Measurements from ENCODE around the gene HPX. TPM values are rescaled to one million over a fixed set of nuclear protein-coding genes. Genes with fewer than 3 reads are reported as not detected.

HPX gene
- total RNA-seq, 1 donor from 2014 or later, result 3.8 TPM

GRCh38 chr11:6459099-6459450 lies 18.3 kb upstream of the HPX start:
- no peaks in the 10 kb centered on the region for H3K9me3 Mint-ChIP-seq (ENCODE audit: low read depth)
- H3K27me3 Mint-ChIP-seq (ENCODE audit: low read depth), result no peaks in the 10 kb centered on the region
- H3K27ac Mint-ChIP-seq (ENCODE audit: unreplicated experiment), result no peak overlapping the region
- no peak for DNase-seq (ENCODE audit: low spot score)
- H3K36me3 Mint-ChIP-seq (ENCODE audit: low read depth), result peaks cover 30% of the 10 kb centered on the region
- H3K4me1 Mint-ChIP-seq (ENCODE audit: low read depth), result no peaks in the 10 kb centered on the region
- TF ChIP-seq CTCF (IDR thresholded peaks at IDR 0.05), result no peak
- no peak overlapping the region for H3K4me3 Mint-ChIP-seq (ENCODE audit: unreplicated experiment)

DNA sequence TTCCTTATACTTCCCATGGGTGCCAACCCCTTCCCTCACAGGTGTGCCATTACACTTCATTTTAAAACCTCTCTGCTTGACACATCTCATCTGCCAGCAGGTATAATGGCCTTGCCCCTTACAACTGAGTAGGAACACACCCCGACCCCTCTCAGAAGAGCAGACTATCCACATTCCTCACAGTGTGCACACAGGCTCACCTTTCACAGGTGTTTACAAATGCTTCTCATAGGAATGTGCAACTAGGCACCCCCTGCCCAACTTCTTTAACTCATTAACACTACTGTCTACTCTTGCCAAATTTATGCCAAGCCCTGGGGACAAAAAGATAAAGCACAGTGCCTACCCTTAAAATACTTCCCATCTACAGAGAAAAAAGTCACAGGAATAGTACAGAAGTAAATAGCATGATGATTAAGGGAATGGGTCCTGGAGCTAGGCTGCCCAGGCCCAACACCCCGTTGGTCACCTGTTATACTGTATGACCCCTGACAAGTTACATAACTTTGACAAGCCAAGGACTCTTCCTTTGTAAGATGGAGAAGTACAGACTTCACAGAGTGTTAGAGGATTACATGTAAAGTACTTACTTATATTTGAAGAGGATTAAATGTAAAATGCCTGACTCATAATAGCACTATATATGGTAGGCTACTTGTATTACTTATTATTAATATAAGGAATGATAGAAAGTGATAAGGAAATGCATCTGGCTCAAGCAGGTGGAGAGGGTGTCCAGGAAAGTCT lies 17.7 kb upstream of the HPX start:
- DNase-seq (ENCODE audit: low spot score), result no peak
- Mint-ChIP-seq H3K4me3 (ENCODE audit: unreplicated experiment) (no peak overlapping the region), H3K9me3 (ENCODE audit: low read depth) (no peaks in the 10 kb centered on the region), H3K27ac (ENCODE audit: unreplicated experiment) (no peak overlapping the region), H3K4me1 (ENCODE audit: low read depth) (no peaks in the 10 kb centered on the region), H3K36me3 (ENCODE audit: low read depth) (peaks cover 28% of the 10 kb centered on the region), H3K27me3 (ENCODE audit: low read depth) (no peaks in the 10 kb centered on the region)
- no peak for TF ChIP-seq CTCF (IDR thresholded peaks at IDR 0.05)

DNA sequence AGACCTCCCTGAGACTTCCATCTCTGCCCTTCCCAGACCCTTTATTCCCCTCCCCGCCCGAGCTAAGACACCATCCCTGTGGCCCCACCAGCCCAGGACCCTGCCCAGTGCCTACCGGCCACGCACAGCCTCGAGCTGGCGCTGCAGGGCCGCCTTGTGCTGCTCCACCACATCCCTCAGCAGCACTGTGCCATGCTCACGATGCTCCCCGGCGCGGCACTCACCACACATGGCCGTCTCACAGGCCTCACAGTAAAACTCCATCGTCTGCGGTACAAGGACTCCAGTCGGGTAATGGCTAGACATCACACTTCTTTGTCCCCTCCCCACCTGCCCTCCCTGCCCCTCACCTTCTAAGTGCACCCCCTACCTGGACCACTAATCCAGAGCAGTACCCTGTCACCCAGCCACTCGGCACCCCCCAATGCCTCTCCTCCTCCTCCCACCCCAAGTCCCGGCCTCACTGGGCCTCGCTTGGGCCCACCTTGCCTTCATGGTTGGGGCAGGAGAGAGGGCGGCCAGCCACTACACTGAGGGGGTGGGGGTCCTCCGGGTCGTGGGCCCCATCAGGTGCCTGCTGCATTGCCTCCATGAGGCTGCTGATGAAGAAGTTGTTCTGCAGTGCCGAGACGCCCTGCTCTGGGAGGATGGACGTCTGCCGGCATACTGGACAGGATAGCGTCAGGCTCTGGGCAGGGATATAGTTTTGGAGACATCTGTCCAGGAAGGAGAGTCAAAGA lies 17.0 kb upstream of the HPX start:
- no peak for TF ChIP-seq CTCF (IDR thresholded peaks at IDR 0.05)
- peaks cover 28% of the 10 kb centered on the region for H3K36me3 Mint-ChIP-seq (ENCODE audit: low read depth)
- no peak overlapping the region for H3K27ac Mint-ChIP-seq (ENCODE audit: unreplicated experiment)

DNA sequence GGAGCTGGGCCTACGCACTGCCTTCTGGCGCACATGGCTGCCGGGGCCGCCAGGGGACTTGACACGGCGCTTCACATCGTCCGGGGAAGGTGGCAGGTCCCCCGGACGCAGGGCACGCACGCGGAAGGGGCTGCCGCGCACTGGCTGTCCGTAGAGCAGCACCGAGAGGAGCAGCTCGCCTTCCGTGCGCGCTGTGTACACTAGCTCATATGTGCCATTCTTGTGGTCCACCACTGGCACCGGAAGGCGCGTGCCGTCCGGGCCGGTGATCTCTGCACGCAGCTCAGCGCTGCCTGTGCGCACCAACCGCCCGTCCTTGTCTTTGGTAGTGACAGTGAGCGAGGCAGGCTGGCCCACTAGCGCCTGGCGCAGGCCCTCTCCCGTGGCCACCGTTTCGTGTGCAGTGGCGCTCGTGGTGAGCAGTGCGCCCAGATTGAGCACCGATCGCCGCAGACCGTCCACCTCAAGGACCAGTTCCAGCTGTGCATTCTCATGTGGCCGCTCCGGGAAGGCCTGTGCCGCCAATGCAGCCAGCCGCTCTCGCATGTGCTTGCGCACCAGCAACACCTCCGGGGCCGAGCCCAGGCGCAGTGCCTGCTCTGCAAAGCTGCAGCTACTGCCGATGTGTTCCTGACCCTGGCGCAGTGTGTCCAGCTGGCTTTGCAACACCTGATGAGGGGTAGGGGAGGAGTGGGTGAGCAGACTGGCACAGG lies 15.7 kb upstream of the HPX start:
- no peak for DNase-seq (ENCODE audit: low spot score)
- Mint-ChIP-seq H3K9me3 (ENCODE audit: low read depth) (no peaks in the 10 kb centered on the region), H3K27ac (ENCODE audit: unreplicated experiment) (no peak overlapping the region), H3K27me3 (ENCODE audit: low read depth) (no peaks in the 10 kb centered on the region), H3K4me1 (ENCODE audit: low read depth) (peaks cover 14% of the 10 kb centered on the region), H3K36me3 (ENCODE audit: low read depth) (peaks cover 27% of the 10 kb centered on the region), H3K4me3 (ENCODE audit: unreplicated experiment) (no peak overlapping the region)
- TF ChIP-seq CTCF (IDR thresholded peaks at IDR 0.05), result no peak

More for the DNA sequence above, 17.0 kb upstream of the HPX start:
- Mint-ChIP-seq H3K9me3 (ENCODE audit: low read depth) (no peaks in the 10 kb centered on the region), H3K4me3 (ENCODE audit: unreplicated experiment) (no peak overlapping the region), H3K4me1 (ENCODE audit: low read depth) (peaks cover 5% of the 10 kb centered on the region), H3K27me3 (ENCODE audit: low read depth) (no peaks in the 10 kb centered on the region)
- no peak for DNase-seq (ENCODE audit: low spot score)

GRCh38 chr11:6455070-6455469 lies 14.3 kb upstream of the HPX start:
- Mint-ChIP-seq H3K4me1 (ENCODE audit: low read depth) (peaks cover 14% of the 10 kb centered on the region), H3K9me3 (ENCODE audit: low read depth) (no peaks in the 10 kb centered on the region), H3K4me3 (ENCODE audit: unreplicated experiment) (no peak overlapping the region), H3K27me3 (ENCODE audit: low read depth) (no peaks in the 10 kb centered on the region), H3K36me3 (ENCODE audit: low read depth) (peaks cover 22% of the 10 kb centered on the region), H3K27ac (ENCODE audit: unreplicated experiment) (no peak overlapping the region)
- no peak for DNase-seq (ENCODE audit: low spot score)
- no peak for TF ChIP-seq CTCF (IDR thresholded peaks at IDR 0.05)
